BJ (cell line): ENCODE data around the gene GABRB2. TPM values are rescaled to one million over a fixed set of nuclear protein-coding genes. Genes with fewer than 3 reads are reported as not detected.

Experiments
- CTCF ChIA-PET: fragments of 350-600 bp; formaldehyde crosslinking; extraction: SDS; loops from one replicate; lab custom pipeline; 2021; ENCODE audit warnings: antibody characterized with exemption, inconsistent platforms; lab: Yijun Ruan, JAX
- POLR2A ChIA-PET: fragments of 300-600 bp; sonication (Branson Sonifier 250); formaldehyde crosslinking; extraction: SDS; loops from one replicate; lab custom pipeline; 2021; ENCODE audit warnings: antibody characterized with exemption; lab: Charles Lee
- DNase-seq: peaks from one replicate; pipeline ENCODE4 v3.0.0-alpha.2; 2011; ENCODE audit warnings: low read depth
- H3K27me3 ChIP-seq: 2 replicates; pipeline ENCODE4 v1.6.0; 2011; ENCODE audit warnings: low read length; ENCODE audit not compliant: control insufficient read depth, insufficient read depth
- H3K36me3 ChIP-seq: 2 replicates; pipeline ENCODE4 v1.5.1; 2011; ENCODE audit warnings: low read length; ENCODE audit not compliant: control insufficient read depth, insufficient read depth
- H3K4me3 ChIP-seq: 2 replicates; pipeline ENCODE4 v1.5.1; 2011; ENCODE audit warnings: low read depth, mild to moderate bottlenecking, control low read depth, low read length
- CTCF ChIP-seq: IDR thresholded peaks from 2 replicates; pipeline ENCODE4 v1.5.1; 2011; ENCODE audit warnings: low read depth, mild to moderate bottlenecking, control low read depth, inconsistent platforms, low read length, moderate library complexity; ENCODE audit not compliant: insufficient read depth
- polyA minus RNA-seq: library from RNA; depleted of rRNA, polyadenylated mRNA; stranded (reverse); fragments of >200 nt; gene quantifications from 2 replicates; pipeline ENCODE4 v1.2.3, GENCODE V29; 2011; rRNA and poly(A)+ RNA removed
- polyA plus RNA-seq: library from polyadenylated mRNA; depleted of rRNA; stranded (reverse); fragments of >200 nt; gene quantifications from 2 replicates; pipeline ENCODE4 v1.2.3, GENCODE V29; 2011; rRNA removed

Gene GABRB2
- polyA plus RNA-seq (not detected in 2 replicates), polyA minus RNA-seq (not detected in 2 replicates)

GRCh38 chr5:161546470-161547301 lies at the start of gene GABRB2:
TSS of gene GABRB2 (minus strand) at chr5:161546725. CDS start at chr5:161546643, 82 bp downstream.
- POLR2A ChIA-PET: no interaction called here
- Histone ChIP-seq H3K36me3 (no peaks in the 10 kb centered on the region), H3K27me3 (peaks cover 5% of the 10 kb centered on the region; the same call in 1 of the 2 replicates), H3K4me3 (peak within 1 kb of the TSS; percentile 14)
- no peak for DNase-seq
- CTCF ChIA-PET: interaction anchor here (1.3 kb wide), 1 partner anchor 15 kb away, joined by 3 read pairs; no protein-coding TSS in a partner anchor
- TF ChIP-seq CTCF: no peak

DNA sequence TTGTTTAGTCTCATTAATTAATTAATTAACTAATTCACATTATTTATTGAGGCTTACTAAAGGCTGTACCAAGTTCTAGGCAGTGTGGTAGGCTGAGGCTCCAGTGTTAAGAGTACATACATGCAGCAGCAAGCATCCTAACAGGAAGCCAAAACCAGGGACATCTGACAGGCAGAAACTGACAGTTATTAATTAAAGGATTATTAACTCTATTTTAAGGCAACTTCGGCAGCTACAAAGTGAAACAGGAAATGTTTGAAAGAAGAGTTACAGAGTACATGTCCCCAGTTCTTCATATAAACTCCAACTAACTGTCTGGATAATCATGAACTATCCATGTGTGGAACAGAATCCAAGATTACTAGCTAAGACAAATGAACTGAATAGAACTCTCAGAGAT lies 39.3 kb upstream of the GABRB2 start:
- no peaks in the 10 kb centered on the region for H3K27me3 ChIP-seq
- POLR2A ChIA-PET: no interaction called here
- no peaks in the 10 kb centered on the region for H3K36me3 ChIP-seq
- no peak for TF ChIP-seq CTCF
- no peak overlapping the region for H3K4me3 ChIP-seq
- DNase-seq: no peak
- CTCF ChIA-PET: no interaction called here

DNA sequence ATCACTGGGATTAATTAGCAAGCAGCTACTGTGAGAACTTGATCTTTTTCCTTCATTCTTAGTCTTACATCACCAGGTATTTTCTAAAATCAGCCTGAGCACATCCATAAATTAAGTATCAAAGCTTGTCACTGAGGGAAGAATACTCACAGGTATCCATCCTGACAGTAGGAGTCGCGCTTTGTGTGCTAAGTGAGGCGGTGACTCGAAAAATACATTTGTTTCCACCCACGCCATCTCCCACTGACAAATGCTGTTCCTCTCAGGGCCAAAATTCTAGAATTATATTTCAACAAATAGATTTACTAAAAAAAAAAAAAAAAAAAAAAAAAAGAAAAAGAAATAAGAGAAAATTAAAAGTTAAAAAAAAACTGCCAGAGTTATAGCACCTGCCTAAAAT lies 34.1 kb upstream of the GABRB2 start:
- H3K27me3 ChIP-seq: no peaks in the 10 kb centered on the region
- ChIA-PET CTCF (no interaction called here), POLR2A (no interaction called here)
- H3K36me3 ChIP-seq: no peaks in the 10 kb centered on the region
- no peak for TF ChIP-seq CTCF
- H3K4me3 ChIP-seq: no peak overlapping the region
- DNase-seq: no peak

DNA sequence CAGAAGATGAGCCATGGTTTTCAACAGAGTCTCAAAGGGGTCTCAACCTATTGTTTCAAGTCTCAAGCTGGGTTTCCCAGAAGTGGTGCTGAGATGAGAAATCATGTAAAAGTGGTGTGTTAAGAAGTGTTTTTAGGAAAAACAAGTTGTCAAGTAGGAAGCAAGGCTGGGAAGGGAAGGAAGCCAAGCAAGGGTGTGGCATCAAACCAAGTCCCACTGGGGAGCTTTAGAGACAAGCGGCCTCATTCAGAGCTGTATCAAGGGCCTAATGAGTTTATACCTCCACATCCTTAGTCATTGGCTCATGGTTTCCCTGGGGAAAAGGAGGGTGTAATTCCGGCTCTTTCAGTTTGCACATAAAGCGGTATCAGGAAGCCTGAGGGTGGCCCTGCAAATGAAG lies 26.4 kb upstream of the GABRB2 start:
- no peak for TF ChIP-seq CTCF
- DNase-seq: no peak
- H3K4me3 ChIP-seq: no peak overlapping the region
- H3K36me3 ChIP-seq: no peaks in the 10 kb centered on the region
- H3K27me3 ChIP-seq: no peaks in the 10 kb centered on the region
- POLR2A ChIA-PET: no interaction called here
- CTCF ChIA-PET: interaction anchor here (0.6 kb wide), 1 partner anchor 631 kb away, joined by 3 read pairs; no protein-coding TSS in a partner anchor

GRCh38 chr5:161566081-161566480 lies 19.6 kb upstream of the GABRB2 start:
- Histone ChIP-seq H3K27me3 (no peaks in the 10 kb centered on the region), H3K4me3 (no peak overlapping the region), H3K36me3 (no peaks in the 10 kb centered on the region)
- no peak for DNase-seq
- no peak for TF ChIP-seq CTCF
- ChIA-PET CTCF (no interaction called here), POLR2A (no interaction called here)
